HCT116 (cell line): ENCODE measurements around the gene C1orf141. TPM values are rescaled to one million over a fixed set of nuclear protein-coding genes. Genes with fewer than 3 reads are reported as not detected.
A peak's percentile ranks its signal among the peaks of the same experiment; 100 is the strongest.

Source experiments
- ATAC-seq: fragments of 200-7000 bp; cut with Tn5 transposase; 2 replicates; pipeline ENCODE4 v1.9.1; 2020; ENCODE audit warnings: mild to moderate bottlenecking, moderate library complexity
- BruUV-seq: library from RNA; stranded (reverse); fragments of 400-500 nt; replicated peaks from 2 replicates; lab custom pipeline; 2021; lab: Mats Ljungman, UMichigan
- CTCF ChIA-PET: fragments of 300-600 bp; sonication (Branson Sonifier 250); formaldehyde crosslinking; loops from one replicate; lab custom pipeline; 2021; ENCODE audit warnings: antibody characterized with exemption; lab: Charles Lee
- POLR2A ChIA-PET: fragments of 300-600, 350-600 bp; sonication (Branson Sonifier 250); formaldehyde crosslinking; loops from one replicate; lab custom pipeline; 2021; ENCODE audit warnings: antibody characterized with exemption; lab: Charles Lee
- RAD21 ChIA-PET, 2 experiments: fragments of 300-600 bp; sonication (Branson Sonifier 250); formaldehyde crosslinking; loops; one replicate each; lab custom pipeline; 2023; ENCODE audit warnings: low total read pairs in 2 of 2; ENCODE audit not compliant: uncharacterized antibody in 2 of 2, unreplicated experiment in 2 of 2, low non-redundant PET in 1 of 2; lab: Charles Lee
- DNase-seq: peaks from one replicate; pipeline ENCODE4 v3.0.0-alpha.2; 2010; ENCODE audit warnings: low read depth, low spot score
- H2AFZ ChIP-seq: fragments of 200-600 bp; shearing (Covaris generic), sonication (generic); 2 replicates; pipeline ENCODE4 v1.6.1; 2017; ENCODE audit warnings: low read depth, mixed run types, mixed read lengths, antibody characterized with exemption, low read length; ENCODE audit not compliant: poor library complexity, severe bottlenecking
- H3K27ac ChIP-seq: 2 replicates; pipeline ENCODE4 v1.5.1; 2012; ENCODE audit warnings: low read depth, low read length
- H3K27me3 ChIP-seq: fragments of 200-600 bp; sonication (generic); 2 replicates; pipeline ENCODE4 v1.6.1; 2016; ENCODE audit warnings: mixed run types, low read length, mixed read lengths; ENCODE audit not compliant: insufficient read depth
- H3K36me3 ChIP-seq, 2 experiments: fragments of 200-500 bp in 1 of 2; fragments of 200-600 bp in 1 of 2; sonication (Bioruptor generic) in 1 of 2; sonication (generic) in 1 of 2; 2 replicates each; pipeline versions ENCODE4 v1.5.1 to v1.6.1; 2014 to 2016; ENCODE audit warnings: low read length in 2 of 2, inconsistent platforms in 1 of 2, mixed read lengths in 1 of 2, mixed run types in 1 of 2; ENCODE audit not compliant: insufficient read depth in 2 of 2, control insufficient read depth in 1 of 2
- H3K4me1 ChIP-seq, 2 experiments: fragments of 200-600 bp in 1 of 2; sonication (generic) in 1 of 2; 2 replicates each; pipeline versions ENCODE4 v1.5.1 to v1.6.1; 2012 to 2017; ENCODE audit warnings: low read length in 2 of 2, inconsistent platforms in 1 of 2, mild to moderate bottlenecking in 1 of 2, mixed read lengths in 1 of 2, mixed run types in 1 of 2, moderate library complexity in 1 of 2; ENCODE audit not compliant: insufficient read depth in 2 of 2, control insufficient read depth in 1 of 2
- H3K4me2 ChIP-seq: fragments of 200-600 bp; sonication (generic); 2 replicates; pipeline ENCODE4 v1.6.1; 2017; ENCODE audit warnings: mixed run types, low read length, mixed read lengths
- H3K4me3 ChIP-seq, 2 experiments: fragments of 200-600 bp in 1 of 2; sonication (generic) in 1 of 2; replicated peaks in 1 of 2; 2 replicates each; pipeline ENCODE4 v1.5.1; 2011 to 2016; ENCODE audit warnings: low read length in 2 of 2, control low read depth in 1 of 2, low read depth in 1 of 2, mild to moderate bottlenecking in 1 of 2, mixed read lengths in 1 of 2, mixed run types in 1 of 2
- H3K79me2 ChIP-seq: fragments of 200-600 bp; sonication (generic); 2 replicates; pipeline ENCODE4 v1.6.1; 2017; ENCODE audit warnings: mild to moderate bottlenecking, mixed run types, low read length, moderate library complexity, mixed read lengths; ENCODE audit not compliant: insufficient read depth
- H3K9ac ChIP-seq: fragments of 200-600 bp; sonication (generic); 2 replicates; pipeline ENCODE4 v1.6.1; 2016; ENCODE audit warnings: low read length, mixed read lengths
- H3K9me2 ChIP-seq: fragments of 200-600 bp; sonication (generic), shearing (Covaris generic); 2 replicates; pipeline ENCODE4 v1.6.1; 2017; ENCODE audit warnings: mixed run types, mild to moderate bottlenecking, moderate library complexity; ENCODE audit not compliant: insufficient read depth
- H3K9me3 ChIP-seq, 2 experiments: fragments of 200-500 bp in 1 of 2; fragments of 200-600 bp in 1 of 2; sonication (Bioruptor generic) in 1 of 2; sonication (generic) in 1 of 2; 2 replicates each; pipeline ENCODE4 v1.6.1; 2014 to 2017; ENCODE audit warnings: low read length in 2 of 2, mixed read lengths in 2 of 2, inconsistent platforms in 1 of 2, low read depth in 1 of 2, mild to moderate bottlenecking in 1 of 2, mixed run types in 1 of 2, moderate library complexity in 1 of 2; ENCODE audit not compliant: control insufficient read depth in 1 of 2, insufficient read depth in 1 of 2
- H4K20me1 ChIP-seq: fragments of 200-600 bp; sonication (generic), shearing (Covaris generic); 2 replicates; pipeline ENCODE4 v1.6.1; 2017; ENCODE audit warnings: mixed run types, mild to moderate bottlenecking, moderate library complexity; ENCODE audit not compliant: insufficient read depth
- CEBPB ChIP-seq: IDR thresholded peaks from 2 replicates; pipeline ENCODE4 v1.6.1; 2012; ENCODE audit warnings: low read depth
- CTCF ChIP-seq, 3 experiments: fragments of 200-600 bp in 1 of 3; sonication (generic) in 1 of 3; IDR thresholded peaks in 2 of 3; conservative IDR thresholded peaks in 1 of 3; 2 replicates each; pipeline ENCODE4 v1.5.1; 2012 to 2017; ENCODE audit warnings: low read depth in 2 of 3, low read length in 2 of 3, antibody characterized with exemption in 1 of 3, borderline replicate concordance in 1 of 3, control low read depth in 1 of 3, mild to moderate bottlenecking in 1 of 3, mixed read lengths in 1 of 3, mixed run types in 1 of 3, moderate library complexity in 1 of 3; ENCODE audit not compliant: insufficient read depth in 1 of 3
- FOSL1 ChIP-seq: IDR thresholded peaks from 2 replicates; pipeline ENCODE4 v1.6.1; 2012; ENCODE audit warnings: low read depth
- JUND ChIP-seq: IDR thresholded peaks from 2 replicates; pipeline ENCODE4 v1.6.1; 2012
- POLR2AphosphoS5 ChIP-seq: IDR thresholded peaks from 2 replicates; pipeline ENCODE4 v1.6.1; 2011; ENCODE audit warnings: mild to moderate bottlenecking, low read depth, low read length, moderate library complexity
- TCF7L2 ChIP-seq: IDR thresholded peaks from 2 replicates; pipeline ENCODE4 v1.7.0; 2011; ENCODE audit warnings: borderline replicate concordance, inconsistent platforms; ENCODE audit not compliant: insufficient read depth, insufficient read length; ENCODE audit errors: extremely low read depth
- intact Hi-C: fragments of 100-400 bp; cut with micrococcal nuclease; formaldehyde crosslinking; loops from 2 replicates; pipeline ENCODE4 v1.10.0; 2022
- total RNA-seq: library from RNA; stranded (reverse); gene quantifications from one replicate; pipeline ENCODE4 v1.2.1, GENCODE V29; 2021; ENCODE audit not compliant: unreplicated experiment
- TF ChIP-seq, protein P1 (sequence below): IDR thresholded peaks from 2 replicates; pipeline ENCODE4 v1.6.1; 2011; ENCODE audit warnings: mild to moderate bottlenecking, low read length, moderate library complexity; ENCODE audit not compliant: insufficient replicate concordance; ENCODE audit errors: extremely low read depth
- TF ChIP-seq, protein P2 (sequence below): IDR thresholded peaks from 2 replicates; pipeline ENCODE4 v1.6.1; 2012
- TF ChIP-seq, protein P3 (sequence below): IDR thresholded peaks from 2 replicates; pipeline ENCODE4 v1.6.1; 2012

Gene C1orf141
- total RNA-seq, 1 experiment from 2014 or later, result not detected

DNA sequence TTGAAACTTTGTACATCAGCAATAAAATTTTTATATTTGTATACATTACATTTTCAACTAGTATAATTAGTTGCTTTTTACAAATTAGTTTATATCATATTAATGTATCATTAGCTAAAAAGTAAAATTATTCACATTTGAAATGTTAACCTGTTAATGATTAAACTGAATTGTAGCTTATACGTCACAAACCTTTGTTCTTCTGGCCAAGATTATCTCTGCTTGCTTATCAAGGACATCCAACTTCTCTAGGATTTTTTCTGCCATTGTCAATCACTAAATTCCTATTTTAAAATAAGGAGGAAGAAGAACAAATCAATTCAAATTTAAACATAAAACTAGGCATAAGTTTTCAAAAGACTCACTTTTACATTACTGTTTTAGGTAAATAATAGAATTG is 7.8 kb downstream of the C1orf141 start:
- Histone ChIP-seq H3K9ac (no peak overlapping the region), H3K36me3 (no peaks in the 10 kb centered on the region), H3K27me3 (no peaks in the 10 kb centered on the region), H2AFZ (no peak overlapping the region), H4K20me1 (no peaks in the 10 kb centered on the region), H3K9me2 (no peaks in the 10 kb centered on the region), H3K27ac (no peak overlapping the region), H3K4me2 (no peak overlapping the region), H3K79me2 (no peaks in the 10 kb centered on the region), H3K4me1 (no peaks in the 10 kb centered on the region), H3K4me3 (no peak overlapping the region), H3K9me3 (no peaks in the 10 kb centered on the region)
- intact Hi-C loops, result no loop called here
- ATAC-seq, result no peak
- no peak for DNase-seq
- ChIA-PET CTCF (interaction anchor here (0.6 to 3.7 kb wide), 7 partner anchors 10 to 87 kb away, joined by 3 to 18 read pairs (median 3); no protein-coding TSS in a partner anchor), RAD21 (no interaction called here), POLR2A (no interaction called here)
- BruUV-seq, result no TSS peak
- TF ChIP-seq POLR2AphosphoS5 (no peak), TCF7L2 (no peak), JUND (no peak)
- TF ChIP-seq, protein P1, sequence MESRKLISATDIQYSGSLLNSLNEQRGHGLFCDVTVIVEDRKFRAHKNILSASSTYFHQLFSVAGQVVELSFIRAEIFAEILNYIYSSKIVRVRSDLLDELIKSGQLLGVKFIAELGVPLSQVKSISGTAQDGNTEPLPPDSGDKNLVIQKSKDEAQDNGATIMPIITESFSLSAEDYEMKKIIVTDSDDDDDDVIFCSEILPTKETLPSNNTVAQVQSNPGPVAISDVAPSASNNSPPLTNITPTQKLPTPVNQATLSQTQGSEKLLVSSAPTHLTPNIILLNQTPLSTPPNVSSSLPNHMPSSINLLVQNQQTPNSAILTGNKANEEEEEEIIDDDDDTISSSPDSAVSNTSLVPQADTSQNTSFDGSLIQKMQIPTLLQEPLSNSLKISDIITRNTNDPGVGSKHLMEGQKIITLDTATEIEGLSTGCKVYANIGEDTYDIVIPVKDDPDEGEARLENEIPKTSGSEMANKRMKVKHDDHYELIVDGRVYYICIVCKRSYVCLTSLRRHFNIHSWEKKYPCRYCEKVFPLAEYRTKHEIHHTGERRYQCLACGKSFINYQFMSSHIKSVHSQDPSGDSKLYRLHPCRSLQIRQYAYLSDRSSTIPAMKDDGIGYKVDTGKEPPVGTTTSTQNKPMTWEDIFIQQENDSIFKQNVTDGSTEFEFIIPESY, result no peak
- TF ChIP-seq, protein P2, sequence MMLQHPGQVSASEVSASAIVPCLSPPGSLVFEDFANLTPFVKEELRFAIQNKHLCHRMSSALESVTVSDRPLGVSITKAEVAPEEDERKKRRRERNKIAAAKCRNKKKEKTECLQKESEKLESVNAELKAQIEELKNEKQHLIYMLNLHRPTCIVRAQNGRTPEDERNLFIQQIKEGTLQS, result no peak

DNA sequence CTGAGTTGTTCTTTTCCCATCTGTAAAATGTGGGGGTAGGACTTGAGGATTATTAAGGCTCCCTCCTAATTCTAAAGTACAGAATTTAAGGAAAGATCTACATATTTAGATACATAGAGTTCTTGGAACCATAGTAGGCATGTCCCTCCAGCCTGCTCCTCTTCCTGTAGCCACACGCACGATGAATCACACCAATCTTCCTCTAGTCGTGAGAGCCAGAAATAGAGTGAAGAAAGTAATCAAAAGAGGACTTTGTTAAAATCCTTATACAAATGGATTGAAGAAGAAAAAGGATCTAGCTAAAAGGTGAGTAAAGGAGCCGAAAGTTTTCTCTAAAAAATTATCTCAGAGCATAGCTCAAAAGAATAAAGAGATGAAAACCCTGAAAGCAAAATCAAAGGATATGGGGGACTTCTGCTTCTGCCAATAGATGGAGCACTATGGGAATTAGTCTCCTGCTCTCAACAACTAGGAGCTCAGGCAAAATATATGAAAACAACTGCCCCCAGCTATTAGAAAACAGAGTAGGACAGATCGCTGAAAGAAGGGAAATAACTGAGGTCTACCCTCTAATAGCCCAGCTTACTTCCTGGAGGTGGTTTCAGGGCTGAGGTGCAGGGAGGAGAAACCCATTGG is 8.5 kb downstream of the C1orf141 start:
- no TSS peak for BruUV-seq
- Histone ChIP-seq H4K20me1 (no peaks in the 10 kb centered on the region), H3K4me1 (no peaks in the 10 kb centered on the region), H3K4me2 (no peak overlapping the region), H3K9me3 (no peaks in the 10 kb centered on the region), H2AFZ (no peak overlapping the region), H3K9me2 (no peaks in the 10 kb centered on the region), H3K79me2 (no peaks in the 10 kb centered on the region), H3K9ac (no peak overlapping the region), H3K4me3 (no peak overlapping the region), H3K27ac (no peak overlapping the region), H3K27me3 (no peaks in the 10 kb centered on the region), H3K36me3 (no peaks in the 10 kb centered on the region)
- RAD21 ChIA-PET, result no interaction called here
- no peak for DNase-seq
- intact Hi-C loops, result no loop called here
- TF ChIP-seq, protein P2, result no peak
- TF ChIP-seq, protein P3, sequence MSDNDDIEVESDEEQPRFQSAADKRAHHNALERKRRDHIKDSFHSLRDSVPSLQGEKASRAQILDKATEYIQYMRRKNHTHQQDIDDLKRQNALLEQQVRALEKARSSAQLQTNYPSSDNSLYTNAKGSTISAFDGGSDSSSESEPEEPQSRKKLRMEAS, result no peak
- TF ChIP-seq FOSL1 (no peak), CEBPB (no peak), CTCF (IDR thresholded peaks at IDR 0.05 in 2 of 3, conservative IDR thresholded peaks at IDR 0.05 in 1 of 3; ENCODE audit: borderline replicate concordance in 1 of 3, insufficient read depth in 1 of 3, low read depth in 2 of 3, low read length in 2 of 3) (0 out of 6 replicates have a peak, but pooled peaks of 1 of the 3 experiments have one; percentile 8)
- peak; percentile 67 for ATAC-seq
- CTCF ChIA-PET, result interaction anchor here (0.6 to 3.7 kb wide), 8 partner anchors 11 to 130 kb away, joined by 3 to 18 read pairs (median 3); no protein-coding TSS in a partner anchor
- POLR2A ChIA-PET, result no interaction called here
